DOHH2 (cell line): Measurements from ENCODE around the gene DGKD.

ENCODE experiments used
- CTCF ChIP-seq: fragments of 200-600 bp; sonication (generic); IDR thresholded peaks from one replicate; pipeline ENCODE4 v1.5.1; 2014; ENCODE audit warnings: antibody characterized with exemption, mild to moderate bottlenecking, low read depth, low read length; ENCODE audit not compliant: poor library complexity, severe bottlenecking
- EZH2phosphoT487 ChIP-seq: fragments of 200-600 bp; sonication (generic); IDR thresholded peaks from 2 replicates; pipeline ENCODE4 v1.6.1; 2017; ENCODE audit warnings: borderline replicate concordance, mild to moderate bottlenecking, antibody characterized with exemption, low read length, moderate library complexity, mixed read lengths

- TF ChIP-seq CTCF (no peak), EZH2phosphoT487 (no peak)
These were observed 54.3 kb downstream of the DGKD start for GRCh38 chr2:233408366-233409285.
